Smooth muscle cell (in vitro differentiated cells): ENCODE results near the gene XXYLT1. TPM values are rescaled to one million over a fixed set of nuclear protein-coding genes. Genes with fewer than 3 reads are reported as not detected.

Source experiments
- DNase-seq: peaks from one replicate; lab custom pipeline; 2025; ENCODE audit not compliant: unreplicated experiment; lab: John Stamatoyannopoulos, UW
- H2AFZ ChIP-seq: fragments of 200-600 bp; sonication (generic); 2 replicates; pipeline ENCODE4 v1.6.0; 2016; ENCODE audit warnings: antibody characterized with exemption, low read depth, mild to moderate bottlenecking
- H3F3A ChIP-seq: fragments of 200-600 bp; sonication (generic); 2 replicates; pipeline ENCODE4 v1.6.0; 2017; ENCODE audit warnings: antibody characterized with exemption, low read depth
- H3K27ac ChIP-seq: fragments of 200-600 bp; sonication (generic); 2 replicates; pipeline ENCODE4 v1.5.1; 2016; ENCODE audit warnings: low read depth, mild to moderate bottlenecking
- H3K27me3 ChIP-seq: fragments of 200-600 bp; sonication (generic); 2 replicates; pipeline ENCODE4 v1.6.1; 2016; ENCODE audit warnings: low read depth, mild to moderate bottlenecking
- H3K36me3 ChIP-seq: fragments of 200-600 bp; sonication (generic); 2 replicates; pipeline ENCODE4 v1.5.1; 2016; ENCODE audit warnings: low read depth
- H3K4me1 ChIP-seq: fragments of 200-600 bp; sonication (generic); 2 replicates; pipeline ENCODE4 v1.5.1; 2016; ENCODE audit warnings: low read depth
- H3K4me2 ChIP-seq: fragments of 200-600 bp; sonication (generic); 2 replicates; pipeline ENCODE4 v1.6.0; 2016; ENCODE audit warnings: mild to moderate bottlenecking
- H3K4me3 ChIP-seq: fragments of 200-600 bp; sonication (generic); 2 replicates; pipeline ENCODE4 v1.5.1; 2016; ENCODE audit warnings: mild to moderate bottlenecking
- H3K79me2 ChIP-seq: fragments of 200-600 bp; sonication (generic); 2 replicates; pipeline ENCODE4 v1.6.0; 2016; ENCODE audit warnings: low read depth, mild to moderate bottlenecking
- H3K9ac ChIP-seq: fragments of 200-600 bp; sonication (generic); 2 replicates; pipeline ENCODE4 v1.6.0; 2016; ENCODE audit warnings: low read depth
- H3K9me3 ChIP-seq: fragments of 200-600 bp; sonication (generic); replicated peaks from 2 replicates; pipeline ENCODE4 v1.5.1; 2016; ENCODE audit warnings: low read depth
- H4K20me1 ChIP-seq: fragments of 200-600 bp; sonication (generic); 2 replicates; pipeline ENCODE4 v1.6.0; 2016; ENCODE audit warnings: low read depth
- WGBS: methylation state at CpG from one replicate; pipeline ENCODE4 v1.1.7; 2016; ENCODE audit warnings: low lambda C conversion rate; 5-methylcytosine and 5-hydroxymethylcytosine counted together
- polyA plus RNA-seq: library from polyadenylated mRNA; unstranded; fragments of >200 nt; fragmentation: Nextera tagmentation; extraction: Ambion mirVana; gene quantifications from 2 replicates; pipeline ENCODE4 v1.2.1, GENCODE V29; 2016
- total RNA-seq: library from RNA; depleted of rRNA; stranded (reverse); fragments of >200 nt; gene quantifications from 2 replicates; pipeline ENCODE4 v1.2.3, GENCODE V29; 2014
- TF ChIP-seq, protein P1 (sequence below): fragments of 200-600 bp; sonication (generic); IDR thresholded peaks from 2 replicates; pipeline ENCODE4 v1.5.1; 2017; ENCODE audit warnings: borderline replicate concordance, mild to moderate bottlenecking, antibody characterized with exemption; ENCODE audit not compliant: insufficient read depth, poor library complexity, severe bottlenecking

XXYLT1 gene
- total and polyA plus RNA-seq, 2 experiments from 2014 or later: 22.2 to 35.4 TPM

DNA sequence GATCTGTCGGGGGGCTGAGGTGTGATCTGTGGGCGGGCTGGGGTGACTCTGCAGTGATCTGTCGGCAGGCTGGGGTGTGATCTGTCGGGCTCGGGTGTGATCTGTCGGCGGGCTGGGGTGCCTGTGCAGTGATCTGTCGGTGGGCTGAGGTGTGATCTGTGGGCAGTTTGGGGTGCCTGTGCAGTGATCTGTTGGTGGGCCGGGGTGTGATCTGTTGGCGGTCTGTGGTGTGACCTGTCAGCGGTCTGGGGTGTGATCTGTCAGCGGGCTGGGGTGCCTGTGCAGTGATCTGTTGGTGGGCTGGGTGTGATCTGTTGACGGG lies 205.1 kb downstream of the XXYLT1 start:
- WGBS: 98% methylated on average over 6 of the region's 13 CpGs
- Histone ChIP-seq H4K20me1 (no peaks in the 10 kb centered on the region), H3K4me3 (no peak overlapping the region), H3K4me1 (peaks cover 3% of the 10 kb centered on the region), H3K79me2 (no peaks in the 10 kb centered on the region), H3K27me3 (no peaks in the 10 kb centered on the region), H2AFZ (no peak overlapping the region), H3K9me3 (no peaks in the 10 kb centered on the region), H3K36me3 (no peaks in the 10 kb centered on the region), H3K4me2 (no peak overlapping the region), H3F3A (no peaks in the 10 kb centered on the region), H3K27ac (no peak overlapping the region), H3K9ac (no peak overlapping the region)
- DNase-seq: no peak
- TF ChIP-seq, protein P1, sequence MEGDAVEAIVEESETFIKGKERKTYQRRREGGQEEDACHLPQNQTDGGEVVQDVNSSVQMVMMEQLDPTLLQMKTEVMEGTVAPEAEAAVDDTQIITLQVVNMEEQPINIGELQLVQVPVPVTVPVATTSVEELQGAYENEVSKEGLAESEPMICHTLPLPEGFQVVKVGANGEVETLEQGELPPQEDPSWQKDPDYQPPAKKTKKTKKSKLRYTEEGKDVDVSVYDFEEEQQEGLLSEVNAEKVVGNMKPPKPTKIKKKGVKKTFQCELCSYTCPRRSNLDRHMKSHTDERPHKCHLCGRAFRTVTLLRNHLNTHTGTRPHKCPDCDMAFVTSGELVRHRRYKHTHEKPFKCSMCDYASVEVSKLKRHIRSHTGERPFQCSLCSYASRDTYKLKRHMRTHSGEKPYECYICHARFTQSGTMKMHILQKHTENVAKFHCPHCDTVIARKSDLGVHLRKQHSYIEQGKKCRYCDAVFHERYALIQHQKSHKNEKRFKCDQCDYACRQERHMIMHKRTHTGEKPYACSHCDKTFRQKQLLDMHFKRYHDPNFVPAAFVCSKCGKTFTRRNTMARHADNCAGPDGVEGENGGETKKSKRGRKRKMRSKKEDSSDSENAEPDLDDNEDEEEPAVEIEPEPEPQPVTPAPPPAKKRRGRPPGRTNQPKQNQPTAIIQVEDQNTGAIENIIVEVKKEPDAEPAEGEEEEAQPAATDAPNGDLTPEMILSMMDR: no peak

GRCh38 chr3:195065142-195065863 lies 205.7 kb downstream of the XXYLT1 start:
- Histone ChIP-seq H3K79me2 (no peaks in the 10 kb centered on the region), H3K27ac (no peak overlapping the region), H3K9ac (no peak overlapping the region), H3K36me3 (no peaks in the 10 kb centered on the region), H3K4me3 (no peak overlapping the region), H3K27me3 (no peaks in the 10 kb centered on the region), H3K4me2 (no peak overlapping the region), H4K20me1 (no peaks in the 10 kb centered on the region), H2AFZ (no peak overlapping the region), H3F3A (no peaks in the 10 kb centered on the region), H3K9me3 (no peaks in the 10 kb centered on the region), H3K4me1 (peaks cover 5% of the 10 kb centered on the region)
- TF ChIP-seq, protein P1: no peak
- no peak for DNase-seq
- 85% methylated on average over 26 of the region's 42 CpGs for WGBS

GRCh38 chr3:195064300-195064931 lies 206.5 kb downstream of the XXYLT1 start:
- H3K4me3 ChIP-seq: no peak overlapping the region
- TF ChIP-seq, protein P1: no peak
- no peaks in the 10 kb centered on the region for H3K9me3 ChIP-seq
- H3K9ac ChIP-seq: no peak overlapping the region
- H3K4me2 ChIP-seq: no peak overlapping the region
- WGBS: 87% methylated on average over 8 of the region's 8 CpGs
- no peaks in the 10 kb centered on the region for H3K79me2 ChIP-seq
- H4K20me1 ChIP-seq: no peaks in the 10 kb centered on the region
- H2AFZ ChIP-seq: no peak overlapping the region
- peaks cover 5% of the 10 kb centered on the region for H3K4me1 ChIP-seq
- no peaks in the 10 kb centered on the region for H3K36me3 ChIP-seq
- DNase-seq: no peak
- no peak overlapping the region for H3K27ac ChIP-seq
- H3K27me3 ChIP-seq: no peaks in the 10 kb centered on the region
- H3F3A ChIP-seq: no peaks in the 10 kb centered on the region
